Measurements from ENCODE around the gene CDHR3.

The CDHR3 gene

GRCh38 chr7:106016331-106016730 lies 53.3 kb downstream of the CDHR3 start:
- DNase-seq (ENCODE audit: extremely low read depth, insufficient read length), result no peak
- no peak for TF ChIP-seq CTCF (IDR thresholded peaks at IDR 0.05; ENCODE audit: insufficient read depth, low read length, poor library complexity, severe bottlenecking)

GRCh38 chr7:106017657-106018056 lies 54.6 kb downstream of the CDHR3 start:
- no peak for DNase-seq (ENCODE audit: extremely low read depth, insufficient read length)
- no peaks in the 10 kb centered on the region for H3K36me3 ChIP-seq (ENCODE audit: control insufficient read depth, insufficient read depth, low read length)
- TF ChIP-seq CTCF (IDR thresholded peaks at IDR 0.05; ENCODE audit: insufficient read depth, low read length, poor library complexity, severe bottlenecking), result no peak

More at GRCh38 chr7:106016331-106016730, 53.3 kb downstream of the CDHR3 start:
- no peaks in the 10 kb centered on the region; the same call in 1 of the 2 replicates for H3K27me3 ChIP-seq (replicated peaks; ENCODE audit: control insufficient read depth, insufficient read depth, low read length)
- H3K4me3 ChIP-seq (replicated peaks; ENCODE audit: low read depth, low read length), result no peak overlapping the region
- H3K36me3 ChIP-seq (ENCODE audit: control insufficient read depth, insufficient read depth, low read length), result no peaks in the 10 kb centered on the region

DNA sequence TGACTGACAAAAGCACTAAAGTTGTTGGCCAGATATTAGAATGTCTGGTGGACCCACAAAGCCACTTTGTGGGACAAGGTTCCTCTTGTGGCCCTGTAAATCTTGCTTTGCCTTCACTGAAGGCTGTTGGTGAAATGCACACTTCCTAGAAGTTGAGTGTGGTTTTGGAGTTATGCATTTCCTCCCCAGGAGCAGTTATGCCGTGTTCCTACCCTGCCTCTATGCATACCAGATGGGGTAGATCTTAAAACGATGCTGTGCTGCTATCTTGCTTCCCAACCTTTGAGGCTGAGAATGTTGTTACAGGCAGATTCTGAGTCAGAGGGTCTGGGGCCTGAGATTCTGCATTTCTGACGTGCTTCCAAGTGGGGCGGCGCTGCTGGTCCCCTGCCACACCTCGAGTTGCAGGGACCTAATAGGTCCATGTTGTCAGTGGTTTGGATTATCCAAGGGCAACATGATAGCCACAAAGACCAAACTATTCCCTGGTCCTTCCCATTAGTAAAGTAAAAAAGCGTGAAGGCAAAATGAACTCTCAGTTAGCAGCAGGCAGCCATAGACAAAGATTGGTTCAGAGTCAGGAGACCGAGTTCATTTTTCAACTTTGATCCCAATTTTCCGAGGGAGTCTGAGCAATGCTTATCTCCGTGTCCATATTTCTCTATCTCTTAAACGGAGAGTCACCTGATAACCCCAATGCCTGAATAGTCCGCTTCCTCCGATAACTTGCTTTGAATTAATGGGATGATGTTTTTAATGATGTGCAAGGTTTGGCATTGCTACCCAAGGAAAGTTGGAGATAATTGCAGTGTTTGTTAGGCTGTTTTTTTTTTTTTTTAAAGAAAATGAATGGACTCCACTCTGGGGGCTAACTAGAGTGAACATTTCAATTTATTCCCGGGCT lies 55.8 kb downstream of the CDHR3 start:
- H3K4me3 ChIP-seq (replicated peaks; ENCODE audit: low read depth, low read length), result no peak overlapping the region

More at GRCh38 chr7:106017657-106018056, 54.6 kb downstream of the CDHR3 start:
- Histone ChIP-seq H3K4me3 (replicated peaks; ENCODE audit: low read depth, low read length) (no peak overlapping the region), H3K27me3 (replicated peaks; ENCODE audit: control insufficient read depth, insufficient read depth, low read length) (no peaks in the 10 kb centered on the region; the same call in 1 of the 2 replicates)

DNA sequence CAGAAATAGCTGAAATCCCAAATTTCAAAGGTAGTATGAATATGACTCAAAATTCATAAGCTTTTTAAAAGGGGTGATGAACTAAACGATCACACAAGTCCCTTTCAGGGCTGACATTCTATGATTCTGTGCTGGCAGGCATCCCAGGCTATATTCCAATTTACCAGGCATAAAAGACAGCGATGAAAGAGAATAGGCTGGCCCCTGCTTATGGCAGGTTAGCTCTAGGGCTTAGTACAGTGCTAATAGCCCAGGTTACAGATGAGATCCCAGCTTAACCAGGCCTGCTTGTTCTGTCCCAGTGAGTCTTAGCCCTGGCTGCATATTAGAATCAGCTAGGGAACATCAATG lies 56.4 kb downstream of the CDHR3 start:
- no peak for DNase-seq (ENCODE audit: extremely low read depth, insufficient read length)
- Histone ChIP-seq H3K27me3 (replicated peaks; ENCODE audit: control insufficient read depth, insufficient read depth, low read length) (no peaks in the 10 kb centered on the region; the same call in none of the 2 replicates), H3K36me3 (ENCODE audit: control insufficient read depth, insufficient read depth, low read length) (no peaks in the 10 kb centered on the region), H3K4me3 (replicated peaks; ENCODE audit: low read depth, low read length) (no peak overlapping the region)
- TF ChIP-seq CTCF (IDR thresholded peaks at IDR 0.05; ENCODE audit: insufficient read depth, low read length, poor library complexity, severe bottlenecking), result no peak

More for the DNA sequence above, 55.8 kb downstream of the CDHR3 start:
- no peak for DNase-seq (ENCODE audit: extremely low read depth, insufficient read length)
- H3K27me3 ChIP-seq (replicated peaks; ENCODE audit: control insufficient read depth, insufficient read depth, low read length), result no peaks in the 10 kb centered on the region; the same call in none of the 2 replicates
- H3K36me3 ChIP-seq (ENCODE audit: control insufficient read depth, insufficient read depth, low read length), result no peaks in the 10 kb centered on the region
- TF ChIP-seq CTCF (IDR thresholded peaks at IDR 0.05; ENCODE audit: insufficient read depth, low read length, poor library complexity, severe bottlenecking), result no peak

GRCh38 chr7:106021151-106022067 lies 58.3 kb downstream of the CDHR3 start:
- DNase-seq (ENCODE audit: extremely low read depth, insufficient read length), result no peak
- Histone ChIP-seq H3K36me3 (ENCODE audit: control insufficient read depth, insufficient read depth, low read length) (no peaks in the 10 kb centered on the region), H3K27me3 (replicated peaks; ENCODE audit: control insufficient read depth, insufficient read depth, low read length) (no peaks in the 10 kb centered on the region; the same call in none of the 2 replicates), H3K4me3 (replicated peaks; ENCODE audit: low read depth, low read length) (no peak overlapping the region)
- TF ChIP-seq CTCF (IDR thresholded peaks at IDR 0.05; ENCODE audit: insufficient read depth, low read length, poor library complexity, severe bottlenecking), result no peak
